Motor neuron (in vitro differentiated cells): ENCODE measurements around the gene ODAD3. TPM values are rescaled to one million over a fixed set of nuclear protein-coding genes. Genes with fewer than 3 reads are reported as not detected.
"Not testable (repeated sequence)": the region's sequence is repeated elsewhere in the genome, so short reads cannot be mapped to it uniquely, and the experiment has no call there.

Experiments used
- ATAC-seq, 8 experiments: fragments of 200-7000 bp; cut with Tn5 transposase; replicated peaks in 6 of 8; 2 replicates each; pipeline ENCODE4 v1.8.0; 2021; ENCODE audit warnings: mild to moderate bottlenecking in 8 of 8, moderate library complexity in 8 of 8
- H3K27ac ChIP-seq, 2 donors: fragments of 250-450 bp; sonication (Bioruptor Pico); 2 replicates each; pipeline ENCODE4 v1.9.0; 2021; ENCODE audit warnings: antibody characterized with exemption in 2 of 2, mild to moderate bottlenecking in 2 of 2, moderate library complexity in 1 of 2
- H3K4me1 ChIP-seq, 2 donors: fragments of 250-450 bp; sonication (Bioruptor Pico); replicated peaks in 1 of 2; 2 replicates each; pipeline ENCODE4 v1.6.1; 2021; ENCODE audit warnings: antibody characterized with exemption in 2 of 2, mild to moderate bottlenecking in 2 of 2, moderate library complexity in 1 of 2
- H3K4me3 ChIP-seq, 5 donors: fragments of 250-450 bp; sonication (Bioruptor Pico); 2 replicates each; pipeline ENCODE4 v1.9.0; 2021; ENCODE audit warnings: antibody characterized with exemption in 5 of 5, mild to moderate bottlenecking in 5 of 5, moderate library complexity in 4 of 5
- WGBS, 10 experiments: fragments of 450-650 bp; shearing (Covaris generic); methylation state at CpG; one replicate each; pipeline ENCODE4 v1.0.0; 2022; 5-methylcytosine and 5-hydroxymethylcytosine counted together
- in situ Hi-C, 9 experiments: fragments of 400-800 bp; cut with MboI; loops; one replicate each; pipeline ENCODE4 v1.15.0; 2021; ENCODE audit warnings: low sequenced_read_pairs in 9 of 9, low pct_unique_long_range_greater_than_20kb in 2 of 9; ENCODE audit not compliant: unreplicated experiment in 9 of 9
- total RNA-seq, 8 experiments: library from RNA; unstranded; fragments of 300-600 nt; gene quantifications; 2 replicates each; pipeline versions ENCODE4 v1.2.3 to v1.2.4, GENCODE V29; 2022

ODAD3 gene
- total RNA-seq, 8 experiments from 2014 or later = 0.45 to 5.1 (median 1.6) TPM

DNA sequence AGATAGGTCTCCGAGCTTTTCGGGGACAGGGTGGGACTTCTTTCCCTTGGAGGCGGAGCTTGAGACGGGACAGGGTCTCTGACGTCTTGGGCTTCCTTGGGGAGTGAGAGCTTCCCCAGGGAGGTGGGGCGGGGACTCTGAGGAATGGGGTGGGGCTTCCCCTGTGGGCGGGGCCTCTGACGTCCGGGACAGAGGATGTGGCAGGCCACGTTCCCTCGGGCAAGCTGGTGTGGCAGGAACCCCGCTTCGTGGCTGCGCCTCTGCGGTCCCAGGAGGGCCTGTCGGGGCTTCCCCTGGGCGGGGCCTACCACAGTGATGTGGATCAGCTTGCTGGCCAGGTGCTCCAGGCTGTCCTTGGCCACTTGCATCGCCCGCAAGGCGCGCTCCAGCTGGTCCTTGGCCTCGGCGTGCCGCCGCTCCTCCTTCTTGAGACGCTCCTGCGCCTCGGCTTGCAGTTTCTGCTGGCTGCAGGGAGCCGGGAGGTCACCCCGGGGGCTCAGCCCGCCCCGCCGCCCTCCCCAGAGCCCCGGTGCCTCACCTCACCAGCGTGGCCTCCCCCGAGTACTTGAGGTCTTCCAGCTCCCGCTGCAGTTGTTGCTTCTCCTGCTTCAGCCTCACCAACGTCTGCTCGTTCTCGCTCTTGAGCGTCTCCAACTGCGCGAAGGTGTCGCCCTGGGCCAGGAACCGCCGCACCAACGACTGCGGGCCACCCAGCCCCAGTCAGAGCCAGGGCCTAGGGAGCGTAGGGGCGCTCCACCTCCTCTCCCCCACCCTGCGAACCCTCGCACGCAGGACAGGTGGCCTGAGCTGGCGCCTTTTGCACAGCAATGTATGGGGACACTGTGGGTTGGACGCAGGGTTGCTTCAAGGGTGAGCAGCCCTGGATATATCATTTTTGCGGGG lies 12.5 kb downstream of the ODAD3 start:
- Histone ChIP-seq H3K4me3 (peak overlapping the region in 2 of 5 donors; percentile 8 to 39), H3K4me1 (peaks cover 13 to 28% of the 10 kb centered on the region in 2 donors), H3K27ac (peak overlapping the region in 1 of 2 donors; percentile 73)
- in situ Hi-C loops = no loop called here
- ATAC-seq = peak in 7 of 8 experiments; percentile 15 to 78 (median 67)
- 0 to 30% (median 12%) methylated on average over 1 to 6 of the region's 56 CpGs; no CpG with 5 or more reads in 7 of the 10 experiments for WGBS, 10 experiments

- WGBS, 10 experiments = 0 to 39% (median 14%) methylated on average over 1 to 4 of the region's 36 CpGs; no CpG with 5 or more reads in 4 of the 10 experiments
- ATAC-seq = peak in 7 of 8 experiments; percentile 3 to 50 (median 33)
- Histone ChIP-seq H3K4me1 (peaks cover 13 to 28% of the 10 kb centered on the region in 2 donors), H3K27ac (no peak overlapping the region), H3K4me3 (peak overlapping the region in 3 of 5 donors; percentile 21 to 39 (median 30))
- in situ Hi-C loops = no loop called here
Observed at GRCh38 chr19:11421371-11422098, 13.4 kb downstream of the ODAD3 start.

DNA sequence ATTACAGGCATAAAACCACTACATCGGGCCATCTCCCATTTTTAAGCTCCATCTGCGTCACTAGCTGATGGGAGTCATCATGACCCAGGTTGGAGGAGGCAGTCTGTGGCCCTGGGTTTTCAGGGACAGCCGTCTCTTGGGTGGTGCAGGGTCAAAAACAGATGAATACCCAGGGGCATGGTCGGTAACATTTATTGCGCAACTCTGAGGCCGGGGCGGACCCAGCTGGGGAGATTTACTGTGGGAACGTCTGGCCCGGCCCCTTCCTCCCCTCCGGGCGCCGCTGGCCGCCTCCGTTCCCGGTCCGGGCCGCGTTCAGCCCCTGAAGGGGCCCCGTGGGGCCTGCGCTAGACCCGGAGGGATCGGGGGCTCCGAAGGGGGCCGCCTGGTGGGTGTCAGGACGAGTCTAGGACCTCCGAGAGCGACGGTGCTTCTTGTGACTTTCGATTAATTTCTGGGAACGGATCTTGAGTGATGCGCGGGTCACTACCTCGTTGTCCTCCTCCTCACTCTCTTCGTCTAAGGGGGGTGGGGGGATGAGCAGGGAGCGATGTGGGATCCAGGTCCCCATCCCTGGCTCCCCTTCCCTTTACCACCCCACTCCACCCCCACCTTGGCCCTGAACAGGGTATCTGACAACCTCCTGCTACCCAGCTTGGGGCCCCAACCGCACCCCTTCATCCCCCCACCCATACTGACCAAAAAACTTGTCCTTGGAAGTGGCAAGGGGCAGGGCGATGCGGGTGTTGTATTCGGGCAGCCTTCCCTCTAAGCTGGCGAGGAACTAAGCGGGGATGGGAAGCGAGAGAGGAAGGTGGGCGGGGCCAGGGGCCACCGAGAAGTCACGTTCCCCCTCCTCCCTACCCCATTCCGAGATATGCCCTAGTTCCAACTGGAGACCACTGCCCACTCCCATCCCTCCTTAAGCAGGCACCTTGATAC lies 14.2 kb downstream of the ODAD3 start:
- in situ Hi-C loops = no loop called here
- Histone ChIP-seq H3K27ac (no peak overlapping the region), H3K4me3 (peak overlapping the region; percentile 3 to 39 (median 29)), H3K4me1 (peaks cover 13 to 28% of the 10 kb centered on the region in 2 donors)
- ATAC-seq = peak; percentile 42 to 84 (median 69)
- WGBS, 10 experiments = 1 to 7% methylated on average over 2 to 11 of the region's 46 CpGs; no CpG with 5 or more reads in 8 of the 10 experiments

DNA sequence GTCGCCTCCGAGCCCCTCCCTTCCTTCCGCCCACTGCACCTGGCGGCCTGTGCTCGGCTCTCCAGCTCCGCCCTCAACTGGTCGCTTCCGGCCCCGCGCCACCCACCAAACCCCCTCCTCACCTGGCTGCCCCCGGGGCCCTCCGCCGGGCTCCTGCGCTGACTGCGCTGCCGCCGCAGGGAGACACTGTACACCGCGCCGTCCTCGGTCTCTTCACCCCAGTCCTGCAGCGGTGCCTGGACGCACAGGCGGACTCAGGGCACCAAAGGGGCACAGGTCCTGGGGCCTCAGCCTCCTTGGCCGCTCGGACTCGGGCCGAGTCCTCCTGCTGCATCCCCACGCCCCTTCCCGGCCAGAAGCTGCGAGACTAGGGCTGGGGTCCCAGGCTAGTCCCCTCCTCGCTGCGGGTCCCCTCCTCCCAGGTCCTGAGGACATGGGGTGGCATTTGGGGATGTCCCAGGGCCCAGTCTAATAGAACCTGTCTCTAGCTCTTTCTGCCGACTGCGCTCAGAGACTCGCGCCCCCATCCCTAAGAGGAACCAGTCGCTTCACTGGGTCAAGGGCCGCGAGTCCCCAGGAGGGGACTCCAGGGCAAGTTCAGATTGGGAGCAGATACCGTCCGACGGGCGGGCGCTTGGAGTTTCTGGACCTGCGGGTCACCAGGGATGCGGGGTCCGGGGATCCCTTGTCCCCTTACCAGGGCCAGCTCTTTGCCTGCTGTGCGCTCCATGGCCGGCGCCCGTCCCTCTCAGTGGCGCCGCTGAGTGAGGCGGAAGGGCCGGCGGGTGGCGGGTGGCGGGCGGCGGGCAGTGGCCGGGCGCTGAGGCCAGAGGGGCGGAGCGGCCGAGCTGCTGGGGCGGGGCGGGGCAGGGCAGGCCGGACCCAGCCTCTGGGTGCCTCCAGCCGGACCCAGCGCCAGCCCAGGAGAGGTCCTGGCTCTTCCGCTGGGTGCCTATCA lies 16.1 kb downstream of the ODAD3 start, which contains the start of gene RGL3:
TSS of gene RGL3 (minus strand) at position 766 of the 958 bp plus-strand sequence. CDS start at position 730, 36 bp downstream.
- peak within 1 kb of the TSS in 3 of 5 donors; percentile 0 to 39 (median 19) for H3K4me3 ChIP-seq
- peaks cover 12 to 28% of the 10 kb centered on the region in 2 donors for H3K4me1 ChIP-seq
- in situ Hi-C loops = no loop called here
- peak in 6 of 8 experiments; percentile 5 to 40 (median 8) for ATAC-seq
- 0 to 6% (median 0%) methylated on average over 1 to 5 of the region's 72 CpGs; no CpG with 5 or more reads in 7 of the 10 experiments for WGBS, 10 experiments
- no peak within 1 kb of the TSS for H3K27ac ChIP-seq

DNA sequence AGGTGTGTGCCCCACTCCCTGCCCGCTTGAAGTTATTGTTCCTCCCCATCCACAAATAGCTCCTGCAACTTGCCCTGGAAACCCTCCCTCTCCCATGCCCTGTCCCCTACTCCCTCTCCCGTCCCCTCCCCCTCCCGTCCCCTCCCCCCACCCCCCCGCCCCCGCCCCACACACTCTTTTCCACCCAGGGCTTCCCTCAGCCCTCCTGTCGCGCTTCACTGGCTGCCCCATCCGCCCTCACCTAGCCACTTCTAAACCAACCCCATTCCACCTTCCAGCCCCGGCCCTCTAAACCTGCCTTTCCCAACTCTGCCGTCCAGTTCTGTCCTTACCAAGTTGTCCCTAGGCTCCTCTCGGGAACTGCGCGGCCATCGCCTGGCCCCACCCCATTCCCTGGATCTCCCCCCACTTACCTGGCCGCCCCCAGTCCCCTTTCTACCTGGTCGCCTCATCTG lies 16.8 kb downstream of the ODAD3 start:
- H3K27ac ChIP-seq = no peak overlapping the region
- in situ Hi-C loops = no loop called here
- 0 to 40% (median 40%) methylated on average over 1 of the region's 16 CpGs; no CpG with 5 or more reads in 7 of the 10 experiments for WGBS, 10 experiments
- no peak for ATAC-seq
- H3K4me3 ChIP-seq = peak overlapping the region in 2 of 5 donors; percentile 19 to 24
- peaks cover 11 to 28% of the 10 kb centered on the region in 2 donors for H3K4me1 ChIP-seq

DNA sequence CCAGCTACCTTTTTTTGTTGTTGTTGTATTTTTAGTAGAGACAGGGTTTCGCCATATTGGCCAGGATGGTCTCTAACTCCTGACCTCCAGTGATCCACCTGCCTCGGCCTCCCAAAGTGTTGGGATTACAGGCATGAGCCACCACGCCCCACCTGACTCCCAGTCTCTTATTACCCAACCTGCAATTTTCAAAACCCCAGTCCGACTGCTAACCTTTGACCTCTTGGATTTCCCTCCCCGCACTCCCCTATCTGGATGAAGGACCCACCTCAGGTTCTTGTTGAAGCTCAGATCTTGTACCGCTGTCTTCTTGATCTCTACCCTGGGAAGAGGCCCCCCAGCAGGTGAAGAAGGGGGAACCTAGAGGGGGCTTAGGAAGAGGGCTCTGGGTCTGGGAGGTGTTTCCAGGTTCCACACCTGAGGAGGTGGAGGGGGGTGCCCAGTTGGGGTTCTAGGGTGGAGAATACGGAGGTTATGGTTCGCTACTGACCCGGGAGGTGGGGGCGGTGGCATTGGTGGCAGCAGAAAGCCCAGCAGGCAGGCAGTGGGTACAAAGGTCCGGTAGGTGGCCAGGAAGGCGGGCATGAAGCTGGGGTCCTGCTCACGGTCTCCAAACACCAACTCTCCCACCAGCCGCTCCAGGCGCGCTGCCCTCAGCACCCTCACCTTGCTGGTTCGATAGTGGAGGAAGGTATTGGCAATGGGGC lies 18.4 kb downstream of the ODAD3 start:
- Histone ChIP-seq H3K4me3 (no peak overlapping the region), H3K4me1 (peaks cover 11 to 20% of the 10 kb centered on the region in 2 donors), H3K27ac (no peak overlapping the region)
- no peak for ATAC-seq
- WGBS, 10 experiments = 60 to 90% (median 81%) methylated on average over 3 to 9 of the region's 17 CpGs; no CpG with 5 or more reads in 3 of the 10 experiments
- in situ Hi-C loops = no loop called here

- WGBS, 10 experiments = 50 to 83% (median 76%) methylated on average over 1 to 2 of the region's 2 CpGs; no CpG with 5 or more reads in 7 of the 10 experiments
Observed at GRCh38 chr19:11414544-11414943, 20.4 kb downstream of the ODAD3 start.

GRCh38 chr19:11410682-11411081 lies 24.2 kb downstream of the ODAD3 start:
- WGBS, 10 experiments = 23 to 100% (median 65%) methylated on average over 1 to 7 of the region's 8 CpGs; no CpG with 5 or more reads in 1 of the 10 experiments
- H3K27ac ChIP-seq = no peak overlapping the region
- H3K4me1 ChIP-seq = no peaks in the 10 kb centered on the region
- in situ Hi-C loops = no loop called here
- ATAC-seq = no peak
- no peak overlapping the region for H3K4me3 ChIP-seq

More at GRCh38 chr19:11414544-11414943, 20.4 kb downstream of the ODAD3 start:
- Histone ChIP-seq H3K4me3 (no peak overlapping the region), H3K4me1 (peaks cover 0 to 9% of the 10 kb centered on the region in 2 donors), H3K27ac (no peak overlapping the region)
- in situ Hi-C loops = no loop called here
- peak in 2 of 8 experiments; percentile 63 to 65 for ATAC-seq

DNA sequence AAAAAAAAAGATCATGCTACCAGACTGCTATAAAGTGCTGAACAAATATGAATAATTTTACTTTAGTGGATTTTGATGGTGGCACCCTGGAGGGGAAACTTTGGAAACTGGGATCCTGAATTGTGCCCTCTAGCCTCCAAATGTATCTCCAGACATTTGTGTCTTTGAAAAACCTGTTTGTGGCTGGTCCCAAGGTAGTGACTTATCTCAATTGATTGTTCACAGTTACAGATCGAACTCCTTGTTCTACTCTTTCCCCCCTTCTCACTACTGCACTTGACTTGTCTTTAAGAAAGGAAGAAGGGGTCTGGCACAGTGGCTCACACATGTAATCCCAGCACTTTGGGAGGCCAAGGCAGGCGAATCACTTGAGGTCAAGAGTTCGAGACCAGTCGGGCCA lies 26.3 kb downstream of the ODAD3 start:
- in situ Hi-C loops = no loop called here

GRCh38 chr19:11406703-11407236 lies 28.2 kb downstream of the ODAD3 start:
- H3K27ac ChIP-seq, in situ Hi-C loops, H3K4me3 ChIP-seq, H3K4me1 ChIP-seq, ATAC-seq: not testable (repeated sequence)
- 52 to 100% (median 79%) methylated on average over 1 to 8 of the region's 12 CpGs; no CpG with 5 or more reads in 2 of the 10 experiments for WGBS, 10 experiments

More for the DNA sequence above, 26.3 kb downstream of the ODAD3 start:
- Histone ChIP-seq H3K27ac (no peak overlapping the region), H3K4me3 (no peak overlapping the region), H3K4me1 (no peaks in the 10 kb centered on the region)
- no peak for ATAC-seq
- 71 to 100% (median 79%) methylated on average over 1 to 4 of the region's 4 CpGs; no CpG with 5 or more reads in 2 of the 10 experiments for WGBS, 10 experiments
